ENCODE results near the gene SH3BP5L.

DNA sequence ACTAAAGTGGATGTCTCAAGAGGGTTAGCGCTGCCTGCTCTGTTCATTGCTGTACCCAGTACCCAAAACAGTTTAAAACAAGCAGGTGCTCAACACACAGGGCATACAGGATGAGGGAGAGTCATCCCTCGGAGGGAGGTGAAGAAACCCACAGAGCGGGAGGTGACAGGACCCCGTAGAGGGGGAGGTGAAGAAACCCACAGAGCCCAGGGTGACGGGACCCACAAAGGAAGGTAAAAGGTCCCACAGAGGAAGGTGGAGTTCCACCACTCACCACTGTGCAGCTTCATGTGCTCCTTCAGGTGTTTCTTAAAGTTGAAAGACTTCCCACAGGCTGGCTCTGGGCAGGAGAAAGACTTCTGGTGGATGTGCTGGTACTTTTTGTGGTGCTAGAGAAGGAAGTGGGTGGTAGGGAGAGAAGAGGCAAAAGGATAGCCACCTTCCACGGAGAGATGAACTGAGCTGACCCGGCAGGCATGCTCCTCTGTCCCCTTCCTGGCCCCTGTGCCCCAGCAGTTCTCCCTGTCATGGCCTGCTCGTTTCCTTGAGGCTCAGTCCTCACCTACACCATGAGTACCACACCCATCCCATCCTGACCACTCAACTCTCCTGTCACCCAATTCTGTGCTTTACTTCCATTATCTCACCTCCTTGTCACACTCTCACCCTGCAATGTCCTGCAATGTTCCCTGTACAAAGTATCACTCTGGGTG lies 28.1 kb upstream of the SH3BP5L start:
- TF ChIP-seq, protein P1, sequence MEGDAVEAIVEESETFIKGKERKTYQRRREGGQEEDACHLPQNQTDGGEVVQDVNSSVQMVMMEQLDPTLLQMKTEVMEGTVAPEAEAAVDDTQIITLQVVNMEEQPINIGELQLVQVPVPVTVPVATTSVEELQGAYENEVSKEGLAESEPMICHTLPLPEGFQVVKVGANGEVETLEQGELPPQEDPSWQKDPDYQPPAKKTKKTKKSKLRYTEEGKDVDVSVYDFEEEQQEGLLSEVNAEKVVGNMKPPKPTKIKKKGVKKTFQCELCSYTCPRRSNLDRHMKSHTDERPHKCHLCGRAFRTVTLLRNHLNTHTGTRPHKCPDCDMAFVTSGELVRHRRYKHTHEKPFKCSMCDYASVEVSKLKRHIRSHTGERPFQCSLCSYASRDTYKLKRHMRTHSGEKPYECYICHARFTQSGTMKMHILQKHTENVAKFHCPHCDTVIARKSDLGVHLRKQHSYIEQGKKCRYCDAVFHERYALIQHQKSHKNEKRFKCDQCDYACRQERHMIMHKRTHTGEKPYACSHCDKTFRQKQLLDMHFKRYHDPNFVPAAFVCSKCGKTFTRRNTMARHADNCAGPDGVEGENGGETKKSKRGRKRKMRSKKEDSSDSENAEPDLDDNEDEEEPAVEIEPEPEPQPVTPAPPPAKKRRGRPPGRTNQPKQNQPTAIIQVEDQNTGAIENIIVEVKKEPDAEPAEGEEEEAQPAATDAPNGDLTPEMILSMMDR (IDR thresholded peaks at IDR 0.05), result no peak
- no peak for TF ChIP-seq POLR2A (IDR thresholded peaks at IDR 0.05)
- no peak for TF ChIP-seq POLR2AphosphoS5 (IDR thresholded peaks at IDR 0.05)

Measured in prostate gland (tissue), 2 donors.